K562 (cell line): ENCODE data around the gene SMC5. TPM values are rescaled to one million over a fixed set of nuclear protein-coding genes. Genes with fewer than 3 reads are reported as not detected.

Source experiments
- ATAC-seq: fragments of 200-7000 bp; cut with Tn5 transposase; 3 replicates; pipeline ENCODE4 v1.9.1; 2020; ENCODE audit warnings: moderate library complexity
- BruUV-seq: library from RNA; stranded (reverse); fragments of 400-500 nt; replicated peaks from 2 replicates; lab custom pipeline; 2021; lab: Mats Ljungman, UMichigan
- CTCF ChIA-PET: fragments of 300-600 bp; formaldehyde crosslinking; extraction: SDS; loops from one replicate; lab custom pipeline; 2021; ENCODE audit warnings: low intra/inter-chr PET ratio; lab: Yijun Ruan, JAX
- POLR2A ChIA-PET: fragments of 300-600, 350-650 bp; sonication (Branson Sonifier 250); formaldehyde crosslinking; extraction: SDS; loops from one replicate; lab custom pipeline; 2021; ENCODE audit warnings: antibody characterized with exemption, inconsistent platforms; lab: Yijun Ruan, JAX
- DNase-seq, 4 experiments: peaks; one replicate each; pipeline versions ENCODE4 v3.0.0 to v3.0.0-alpha.2; 2011 to 2018; ENCODE audit warnings: low spot score in 3 of 4, mixed read lengths in 3 of 4; ENCODE audit errors: extremely low read depth in 1 of 4
- FAIRE-seq: peaks from 2 replicates; lab custom pipeline; 2011; peaks lifted over from hg19 to GRCh38; lab: Jason Lieb, UNC
- H2AFZ ChIP-seq: 2 replicates; pipeline ENCODE4 v1.6.0; 2011; ENCODE audit warnings: low read depth, low read length, control low read depth, inconsistent platforms
- H3K27ac ChIP-seq: fragments of 200-600 bp; 3 replicates; pipeline ENCODE4 v1.8.0; 2011; ENCODE audit warnings: low read depth, mild to moderate bottlenecking, control low read depth, inconsistent platforms, low read length, moderate library complexity, mixed read lengths; ENCODE audit errors: extremely low read depth
- H3K27me3 ChIP-seq, 2 experiments: fragments of 300-600 bp in 1 of 2; 2 replicates in 1 of 2; 3 replicates in 1 of 2; pipeline versions ENCODE4 v1.6.0 to v1.8.0; 2011; ENCODE audit warnings: inconsistent platforms in 2 of 2, low read length in 2 of 2, mild to moderate bottlenecking in 1 of 2, mixed read lengths in 1 of 2, moderate library complexity in 1 of 2; ENCODE audit not compliant: control insufficient read depth in 2 of 2, insufficient read depth in 2 of 2
- H3K36me3 ChIP-seq: fragments of 300-600 bp; 3 replicates; pipeline ENCODE4 v1.8.0; 2011; ENCODE audit warnings: mild to moderate bottlenecking, low read length, inconsistent platforms; ENCODE audit not compliant: control insufficient read depth, insufficient read depth
- H3K4me1 ChIP-seq, 2 experiments: fragments of 200-600 bp in 1 of 2; replicated peaks in 1 of 2; 2 replicates in 1 of 2; 3 replicates in 1 of 2; pipeline versions ENCODE4 v1.5.1 to v1.8.0; 2011; ENCODE audit warnings: inconsistent platforms in 2 of 2, low read length in 2 of 2, mild to moderate bottlenecking in 1 of 2, mixed read lengths in 1 of 2, moderate library complexity in 1 of 2; ENCODE audit not compliant: control insufficient read depth in 2 of 2, insufficient read depth in 2 of 2
- H3K4me2 ChIP-seq: 2 replicates; pipeline ENCODE4 v1.6.1; 2011; ENCODE audit warnings: low read length, control low read depth, inconsistent platforms, mixed read lengths; ENCODE audit not compliant: insufficient read depth
- H3K4me3 ChIP-seq: fragments of 200-600 bp; sonication (generic), shearing (Covaris generic); 2 replicates; pipeline ENCODE4 v1.5.1; 2016; ENCODE audit warnings: control low read depth, inconsistent platforms
- H3K79me2 ChIP-seq: fragments of 200-600 bp; 3 replicates; pipeline ENCODE4 v1.8.0; 2011; ENCODE audit warnings: low read length, inconsistent platforms; ENCODE audit not compliant: control insufficient read depth, insufficient read depth
- H3K9ac ChIP-seq, 2 experiments: 2 replicates each; pipeline versions ENCODE4 v1.6.0 to v1.6.1; 2011; ENCODE audit warnings: low read depth in 2 of 2, low read length in 2 of 2, control low read depth in 1 of 2, inconsistent platforms in 1 of 2, mild to moderate bottlenecking in 1 of 2, mixed read lengths in 1 of 2; ENCODE audit not compliant: insufficient read depth in 1 of 2
- H3K9me1 ChIP-seq: one replicate; pipeline ENCODE4 v1.6.0; 2011; ENCODE audit warnings: inconsistent platforms, mild to moderate bottlenecking, low read length, moderate library complexity; ENCODE audit not compliant: control insufficient read depth, insufficient read depth
- H3K9me3 ChIP-seq: replicated peaks from 2 replicates; pipeline ENCODE4 v1.5.1; 2011; ENCODE audit warnings: low read depth, low read length, inconsistent platforms; ENCODE audit not compliant: control insufficient read depth, insufficient read depth
- H4K20me1 ChIP-seq: replicated peaks from 2 replicates; pipeline ENCODE4 v1.6.1; 2011; ENCODE audit warnings: low read length, inconsistent platforms, mixed read lengths; ENCODE audit not compliant: control insufficient read depth, insufficient read depth
- HNRNPK ChIP-seq: fragments of 200-400 bp; formaldehyde crosslinking; IDR thresholded peaks from one replicate; pipeline ENCODE4 v1.6.1; 2018; ENCODE audit warnings: mild to moderate bottlenecking, low read depth, low read length; ENCODE audit not compliant: poor library complexity, severe bottlenecking
- HNRNPUL1 ChIP-seq: fragments of 200-400 bp; formaldehyde crosslinking; IDR thresholded peaks from 2 replicates; pipeline ENCODE4 v1.6.1; 2017; ENCODE audit warnings: low read length
- NBN ChIP-seq: fragments of 450-650 bp; IDR thresholded peaks from 2 replicates; pipeline ENCODE4 v1.6.1; 2016; ENCODE audit warnings: low read depth, mild to moderate bottlenecking
- SMC3 ChIP-seq: conservative IDR thresholded peaks from 2 replicates; pipeline ENCODE4 v1.6.1; 2011; ENCODE audit warnings: low read depth, low read length, improper control_type of control experiment; ENCODE audit not compliant: insufficient read depth
- SP1 ChIP-seq: sonication (generic); formaldehyde crosslinking; IDR thresholded peaks from 2 replicates; pipeline ENCODE4 v1.8.1; 2022; ENCODE audit warnings: mild to moderate bottlenecking, missing genetic modification reagents
- ZNF263 ChIP-seq: sonication (generic); formaldehyde crosslinking; IDR thresholded peaks from 2 replicates; pipeline ENCODE4 v1.8.0; 2022; ENCODE audit warnings: mild to moderate bottlenecking, missing genetic modification reagents, borderline replicate concordance
- ZNF282 ChIP-seq: sonication (generic); formaldehyde crosslinking; IDR thresholded peaks from 2 replicates; pipeline ENCODE4 v1.8.1; 2023; ENCODE audit warnings: missing genetic modification reagents
- ZNF318 ChIP-seq, 2 experiments: fragments of 450-650 bp; IDR thresholded peaks; 2 replicates each; pipeline ENCODE4 v1.6.1; 2016; ENCODE audit warnings: mild to moderate bottlenecking in 2 of 2, borderline replicate concordance in 1 of 2, low read depth in 1 of 2, moderate library complexity in 1 of 2
- ZNF766 ChIP-seq: fragments of 200-800 bp; sonication (Bioruptor generic); conservative IDR thresholded peaks from 2 replicates; pipeline ENCODE4 v1.6.1; 2016; ENCODE audit warnings: missing genetic modification characterization, missing compliant biosample characterization
- WGBS: fragments of 100-300 bp; shearing (Covaris generic); methylation state at CpG from one replicate; pipeline ENCODE4 v1.1.6; 2016; ENCODE audit warnings: low coverage, mixed read lengths; ENCODE audit not compliant: insufficient coverage; ENCODE audit errors: missing lambda C conversion rate; 5-methylcytosine and 5-hydroxymethylcytosine counted together
- in situ Hi-C: fragments of 300-500 bp; cut with MboI; formaldehyde crosslinking; loops from 4 replicates; pipeline ENCODE4 v1.15.0; 2018; ENCODE audit warnings: inconsistent platforms, mixed read lengths
- intact Hi-C: fragments of 100-400 bp; cut with micrococcal nuclease; formaldehyde crosslinking; loops from 2 replicates; pipeline ENCODE4 v1.14.2; 2022
- polyA plus RNA-seq, 8 experiments: library from polyadenylated mRNA; depleted of rRNA in 4 of 8; stranded (reverse) in 5 of 8; unstranded in 3 of 8; fragments of >200 nt; fragmentation: Nextera tagmentation in 2 of 8; fragmentation: Illumina TruSeq in 1 of 8; extraction: Ambion mirVana in 2 of 8; extraction: Trizol in 1 of 8; gene quantifications; 2 replicates each; pipeline versions ENCODE4 v1.2.1 to v1.2.3, GENCODE V29; 2011 to 2014; ENCODE audit warnings: inconsistent platforms in 1 of 8, missing spikeins in 1 of 8
- total RNA-seq, 7 experiments: library from RNA; depleted of rRNA in 6 of 7; stranded (reverse); fragments of >200 nt in 6 of 7; fragmentation: Illumina TruSeq in 2 of 7; extraction: Trizol in 2 of 7; gene quantifications; 2 replicates each; pipeline versions ENCODE4 v1.2.1 to v1.2.3, GENCODE V29; 2011 to 2021; ENCODE audit warnings: low replicate concordance in 1 of 7
- TF ChIP-seq, protein P1 (sequence below): fragments of 250-450 bp; sonication (Bioruptor Pico); IDR thresholded peaks from 2 replicates; pipeline ENCODE4 v1.9.0; 2021; ENCODE audit warnings: mild to moderate bottlenecking, inconsistent platforms

The SMC5 gene
- total and polyA plus RNA-seq, 9 of the 15 experiments (the other 6 are each of a cell fraction or from before 2014, with no cell fraction given), result 3.5 to 43.2 (median 21.4) TPM

- TF ChIP-seq ZNF766 (CRISPR knock-in tag) (no peak), SP1 (CRISPR knock-in tag) (no peak)
Observed at GRCh38 chr9:70262948-70263347, 4.2 kb downstream of the SMC5 start (continued).

- 80% methylated on average over 1 of the region's 1 CpG for WGBS
- no peak for DNase-seq
- Histone ChIP-seq H4K20me1 (peaks cover 6% of the 10 kb centered on the region), H3K36me3 (peaks cover 70% of the 10 kb centered on the region), H3K4me2 (no peak overlapping the region), H2AFZ (no peak overlapping the region), H3K4me3 (no peak overlapping the region), H3K27ac (no peak overlapping the region), H3K27me3 (no peaks in the 10 kb centered on the region), H3K9me3 (no peaks in the 10 kb centered on the region), H3K4me1 (peaks cover 14 to 15% of the 10 kb centered on the region in 2 experiments; a peak in 4 of 5 replicates), H3K9ac (no peak overlapping the region), H3K9me1 (no peaks in the 10 kb centered on the region), H3K79me2 (peaks cover 57% of the 10 kb centered on the region)
- ATAC-seq, result no peak
- FAIRE-seq, result no peak
- ChIA-PET POLR2A (no interaction called here), CTCF (no interaction called here)
- no TSS peak for BruUV-seq
- intact Hi-C loops, result no loop called here
- in situ Hi-C loops, result no loop called here
- TF ChIP-seq ZNF282 (CRISPR knock-in tag), result no peak
- no peak for TF ChIP-seq ZNF263
- no peak for TF ChIP-seq NBN
- no peak for TF ChIP-seq ZNF318 (IDR thresholded peaks at IDR 0.05; ENCODE audit: borderline replicate concordance in 1 of 2, low read depth in 1 of 2)
- no peak for TF ChIP-seq HNRNPK
- TF ChIP-seq HNRNPUL1, result no peak
- TF ChIP-seq, protein P1, sequence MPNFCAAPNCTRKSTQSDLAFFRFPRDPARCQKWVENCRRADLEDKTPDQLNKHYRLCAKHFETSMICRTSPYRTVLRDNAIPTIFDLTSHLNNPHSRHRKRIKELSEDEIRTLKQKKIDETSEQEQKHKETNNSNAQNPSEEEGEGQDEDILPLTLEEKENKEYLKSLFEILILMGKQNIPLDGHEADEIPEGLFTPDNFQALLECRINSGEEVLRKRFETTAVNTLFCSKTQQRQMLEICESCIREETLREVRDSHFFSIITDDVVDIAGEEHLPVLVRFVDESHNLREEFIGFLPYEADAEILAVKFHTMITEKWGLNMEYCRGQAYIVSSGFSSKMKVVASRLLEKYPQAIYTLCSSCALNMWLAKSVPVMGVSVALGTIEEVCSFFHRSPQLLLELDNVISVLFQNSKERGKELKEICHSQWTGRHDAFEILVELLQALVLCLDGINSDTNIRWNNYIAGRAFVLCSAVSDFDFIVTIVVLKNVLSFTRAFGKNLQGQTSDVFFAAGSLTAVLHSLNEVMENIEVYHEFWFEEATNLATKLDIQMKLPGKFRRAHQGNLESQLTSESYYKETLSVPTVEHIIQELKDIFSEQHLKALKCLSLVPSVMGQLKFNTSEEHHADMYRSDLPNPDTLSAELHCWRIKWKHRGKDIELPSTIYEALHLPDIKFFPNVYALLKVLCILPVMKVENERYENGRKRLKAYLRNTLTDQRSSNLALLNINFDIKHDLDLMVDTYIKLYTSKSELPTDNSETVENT (CRISPR knock-in tag), result no peak
- no peak for TF ChIP-seq SMC3
Observed at GRCh38 chr9:70263421-70263820, 4.6 kb downstream of the SMC5 start.
